ENCODE results near the gene IGDCC3.
A peak's percentile ranks its signal among the peaks of the same experiment; 100 is the strongest.

Gene IGDCC3

GRCh38 chr15:65386376-65386775 lies 8.6 kb upstream of the IGDCC3 start:
- no peak for DNase-seq

DNA sequence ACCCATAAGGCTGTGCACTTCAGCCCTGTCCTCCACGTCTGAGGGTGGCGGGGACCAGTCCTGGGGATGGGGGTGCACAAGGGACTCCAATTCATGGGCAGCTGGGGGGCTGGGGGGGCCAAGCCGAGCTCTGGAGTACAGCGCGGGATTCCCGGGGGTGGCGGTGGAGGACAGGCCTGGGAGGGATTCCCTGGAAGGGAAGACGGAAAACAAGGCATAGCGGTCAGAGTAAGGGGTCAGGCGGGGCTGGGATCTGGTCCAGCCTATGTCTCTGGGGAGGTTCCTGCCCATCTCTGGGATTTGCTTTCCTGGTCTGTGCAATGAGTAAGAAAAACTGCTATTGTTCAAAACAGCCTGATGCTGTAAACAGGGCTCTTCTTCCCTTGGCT lies 8.1 kb upstream of the IGDCC3 start:
- no peak for DNase-seq

GRCh38 chr15:65384895-65385869 lies 7.4 kb upstream of the IGDCC3 start:
- peak; percentile 83 for DNase-seq

DNA sequence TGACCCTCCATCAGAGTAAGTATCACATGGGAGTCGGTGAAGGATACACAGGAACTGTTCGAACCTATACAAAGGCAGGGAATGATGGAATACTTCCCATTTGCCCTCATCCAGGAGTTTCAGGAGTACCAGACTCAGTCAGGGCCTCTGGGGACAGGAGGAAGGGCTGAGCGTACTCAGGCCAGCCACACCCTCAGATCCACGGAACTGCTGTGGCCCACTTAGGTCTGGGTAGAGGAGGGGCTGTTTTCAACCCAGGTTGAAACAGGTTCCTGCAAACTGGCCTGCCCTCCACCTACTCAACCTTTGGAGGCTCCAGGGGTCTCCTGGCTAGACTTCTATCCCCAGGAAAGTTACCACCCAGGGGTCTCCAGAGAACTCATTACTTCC lies 6.7 kb upstream of the IGDCC3 start:
- DNase-seq: no peak

GRCh38 chr15:65383991-65384390 lies 6.2 kb upstream of the IGDCC3 start:
- DNase-seq: no peak

DNA sequence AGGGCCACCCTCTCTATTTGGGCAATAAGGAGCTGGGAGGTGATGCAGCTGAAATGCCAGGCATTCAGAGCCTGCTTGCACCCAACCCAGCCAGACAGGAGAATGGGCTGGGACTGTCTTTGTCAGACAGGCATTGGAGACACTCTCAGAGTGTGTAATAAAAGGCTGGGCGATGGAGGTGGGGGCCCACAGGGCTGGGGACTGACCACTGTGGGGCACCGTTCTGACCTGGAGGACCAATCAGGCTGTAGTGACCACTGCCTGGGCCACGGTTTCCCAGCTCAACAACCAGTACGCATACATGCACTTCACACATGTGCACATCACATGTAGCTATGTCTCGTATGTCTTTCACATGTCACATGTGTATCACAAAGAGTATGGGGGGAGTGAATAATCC lies 5.7 kb upstream of the IGDCC3 start:
- no peak for DNase-seq

DNA sequence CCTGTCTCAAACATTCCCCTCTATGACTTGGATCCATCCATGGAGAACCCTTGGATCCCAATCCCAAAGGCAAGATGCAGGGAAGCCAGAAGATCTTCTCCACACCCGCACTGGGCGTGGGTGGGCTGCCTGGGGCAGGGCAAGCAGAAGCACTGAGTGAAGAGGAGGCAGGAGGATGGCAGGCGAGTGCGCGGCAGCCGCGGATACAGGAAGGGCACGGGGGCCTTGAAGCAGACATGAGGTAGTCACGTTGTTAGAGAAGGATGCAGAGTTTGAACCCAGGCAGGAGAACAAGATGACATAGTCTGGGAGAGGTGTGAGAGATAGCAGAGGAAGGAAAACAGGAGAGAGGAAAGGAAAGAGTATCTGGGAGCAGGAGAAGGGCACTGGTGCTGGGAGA lies 5.1 kb upstream of the IGDCC3 start:
- no peak for DNase-seq

DNA sequence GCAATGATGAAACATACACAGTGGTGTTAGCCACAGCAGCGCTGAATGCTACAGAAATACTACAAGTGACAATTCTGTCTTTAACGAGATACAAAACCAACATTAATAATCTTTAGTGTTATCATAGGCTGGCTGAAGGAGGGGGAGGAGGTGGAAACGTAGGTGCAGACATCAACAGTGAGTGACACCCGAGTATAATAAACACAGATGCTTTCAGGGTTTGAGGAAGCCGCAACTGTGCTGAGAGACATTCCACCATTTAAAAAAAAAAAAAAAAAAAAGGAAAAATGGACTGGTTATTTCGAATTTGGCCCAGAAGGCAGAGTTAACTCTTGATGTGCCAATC lies 4.3 kb upstream of the IGDCC3 start:
- DNase-seq: no peak

GRCh38 chr15:65381445-65382145 lies 3.8 kb upstream of the IGDCC3 start:
- DNase-seq: no peak

DNA sequence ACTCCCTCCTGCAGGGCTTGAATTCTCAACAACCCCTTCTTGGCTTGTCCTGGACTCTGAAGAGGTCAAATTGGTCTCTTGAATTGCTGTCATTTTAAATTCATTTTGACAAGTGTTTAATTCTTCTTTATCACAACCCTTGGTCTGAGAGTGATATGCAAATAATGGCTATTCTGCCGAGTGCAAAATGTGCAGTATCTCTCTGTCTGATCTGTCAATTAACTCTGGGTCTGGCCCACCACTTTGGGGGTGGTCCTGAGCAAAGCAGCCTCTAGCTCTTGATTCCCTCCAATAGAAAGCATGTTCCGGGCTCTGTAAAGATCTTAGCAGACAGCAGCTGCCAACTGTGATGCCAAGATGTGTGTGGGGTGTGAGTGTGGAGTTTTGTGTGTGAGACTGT lies 2.2 kb upstream of the IGDCC3 start:
- no peak for DNase-seq

DNA sequence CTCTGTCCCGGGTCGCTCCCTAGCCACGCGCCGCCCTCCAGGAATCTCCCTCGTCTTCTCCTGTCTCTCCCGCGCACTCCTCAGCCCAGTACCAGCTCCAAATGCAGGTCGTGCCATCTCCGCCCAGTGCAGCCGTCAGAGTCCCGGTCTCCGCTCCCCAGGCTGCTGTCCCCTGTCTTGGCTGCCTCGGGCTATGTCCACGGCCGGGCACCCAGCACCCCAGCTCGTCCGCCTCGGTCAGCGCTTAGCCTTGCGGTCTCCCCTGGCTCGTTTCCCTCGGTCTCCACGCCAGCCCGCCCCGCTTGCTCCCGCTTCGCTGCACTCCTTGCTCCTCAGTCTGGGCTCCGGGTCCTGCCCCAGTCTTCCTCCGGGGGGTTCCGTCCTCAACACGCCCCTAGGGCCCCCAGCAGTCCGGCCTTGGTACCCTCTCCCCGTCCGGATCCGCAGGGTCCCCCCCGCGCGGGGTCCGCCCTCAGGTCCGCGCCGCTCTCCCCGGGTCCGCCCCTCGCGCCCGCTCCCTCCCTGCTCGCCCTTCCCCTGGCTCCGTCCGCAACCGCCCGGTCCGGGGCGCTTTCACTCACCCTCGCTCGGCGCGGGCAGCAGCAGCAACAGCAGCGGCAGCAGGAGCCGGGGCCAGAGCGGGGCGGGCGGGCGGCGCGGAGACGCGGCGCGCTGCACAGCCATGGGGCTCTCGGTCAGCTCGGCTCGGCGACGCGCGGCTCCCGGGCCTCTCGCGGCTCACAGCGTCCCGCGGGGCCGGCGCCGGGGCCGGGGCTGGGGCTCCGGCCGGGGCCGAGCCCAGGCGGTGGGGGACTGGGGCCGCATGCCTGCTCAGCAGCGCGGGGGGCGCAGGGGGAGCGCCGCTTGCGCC lies 462 bp downstream of the IGDCC3 start:
- no peak for DNase-seq

DNA sequence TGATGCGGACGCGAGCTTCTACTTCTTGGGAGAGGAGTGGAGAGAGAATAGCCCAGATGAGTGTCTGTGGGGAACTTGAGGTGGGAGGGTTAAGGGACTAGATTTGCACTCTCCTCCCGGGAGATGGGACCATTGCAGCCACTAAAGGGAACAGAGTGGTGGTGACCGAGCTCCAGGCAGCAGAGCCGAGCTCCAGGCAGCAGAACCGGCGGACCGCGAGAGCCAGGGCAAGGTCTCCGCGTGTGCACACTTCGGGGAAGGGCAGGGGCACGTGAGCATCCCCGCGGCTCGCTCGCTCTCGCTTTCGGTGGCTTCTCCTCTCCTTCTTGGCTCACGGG lies 1.1 kb downstream of the IGDCC3 start:
- no peak for DNase-seq

- peak; percentile 3 for DNase-seq
These were observed 1.8 kb downstream of the IGDCC3 start for GRCh38 chr15:65375871-65376607.

DNA sequence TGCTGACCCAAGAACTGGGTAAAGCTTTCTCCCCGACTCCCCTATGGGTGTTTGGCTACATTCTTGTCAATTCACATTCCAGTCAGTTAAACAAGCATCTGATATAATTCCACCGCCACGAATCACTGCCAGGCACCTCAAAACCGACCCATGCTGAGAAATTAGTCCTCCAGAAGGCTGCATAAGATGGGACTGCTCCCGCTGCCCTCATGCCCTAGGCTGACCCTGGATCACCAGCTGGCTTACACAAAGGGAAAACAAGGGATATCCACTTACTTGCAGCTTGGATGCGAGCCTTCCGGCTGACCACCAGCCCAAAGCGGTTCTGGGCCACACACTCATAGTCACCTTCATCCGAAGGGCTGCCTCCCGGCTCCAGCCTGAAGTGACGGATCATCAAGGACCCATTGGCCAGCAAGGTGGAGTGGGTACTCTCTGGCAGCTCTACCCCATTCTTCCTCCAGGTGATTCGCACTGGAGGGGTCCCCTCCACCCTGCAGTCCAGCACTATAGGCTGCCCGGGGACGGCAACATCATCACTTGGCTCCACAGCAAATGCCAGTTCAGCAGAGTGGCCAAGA lies 2.9 kb downstream of the IGDCC3 start:
- no peak for DNase-seq

GRCh38 chr15:65374334-65374733 lies 3.5 kb downstream of the IGDCC3 start:
- DNase-seq: no peak

DNA sequence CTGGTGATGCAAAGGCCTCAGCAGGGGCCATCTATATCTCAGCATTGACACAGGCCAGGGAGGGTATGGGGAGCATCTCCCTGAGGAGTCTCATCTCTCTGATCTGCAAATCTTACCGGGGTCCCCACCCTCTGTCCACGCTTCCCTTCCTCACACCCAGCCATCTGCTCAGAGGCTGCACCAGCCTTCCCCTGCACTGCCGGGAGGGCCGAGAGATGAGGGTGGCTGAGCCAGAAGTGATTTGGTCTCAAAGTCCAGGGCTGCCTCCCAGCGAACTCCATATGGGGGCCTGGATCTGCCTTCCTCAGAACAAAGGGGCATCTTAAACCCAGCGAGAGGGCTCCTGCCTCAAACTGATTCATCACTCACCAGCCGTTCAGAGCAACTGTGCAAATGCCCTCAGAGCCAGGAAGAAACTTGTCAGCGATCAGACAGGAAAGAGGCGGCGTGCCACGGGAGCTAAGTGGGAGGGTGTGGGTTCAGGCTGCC lies 4.6 kb downstream of the IGDCC3 start:
- no peak for DNase-seq

- no peak for DNase-seq
These were observed 5.1 kb downstream of the IGDCC3 start for GRCh38 chr15:65372787-65373067.

DNA sequence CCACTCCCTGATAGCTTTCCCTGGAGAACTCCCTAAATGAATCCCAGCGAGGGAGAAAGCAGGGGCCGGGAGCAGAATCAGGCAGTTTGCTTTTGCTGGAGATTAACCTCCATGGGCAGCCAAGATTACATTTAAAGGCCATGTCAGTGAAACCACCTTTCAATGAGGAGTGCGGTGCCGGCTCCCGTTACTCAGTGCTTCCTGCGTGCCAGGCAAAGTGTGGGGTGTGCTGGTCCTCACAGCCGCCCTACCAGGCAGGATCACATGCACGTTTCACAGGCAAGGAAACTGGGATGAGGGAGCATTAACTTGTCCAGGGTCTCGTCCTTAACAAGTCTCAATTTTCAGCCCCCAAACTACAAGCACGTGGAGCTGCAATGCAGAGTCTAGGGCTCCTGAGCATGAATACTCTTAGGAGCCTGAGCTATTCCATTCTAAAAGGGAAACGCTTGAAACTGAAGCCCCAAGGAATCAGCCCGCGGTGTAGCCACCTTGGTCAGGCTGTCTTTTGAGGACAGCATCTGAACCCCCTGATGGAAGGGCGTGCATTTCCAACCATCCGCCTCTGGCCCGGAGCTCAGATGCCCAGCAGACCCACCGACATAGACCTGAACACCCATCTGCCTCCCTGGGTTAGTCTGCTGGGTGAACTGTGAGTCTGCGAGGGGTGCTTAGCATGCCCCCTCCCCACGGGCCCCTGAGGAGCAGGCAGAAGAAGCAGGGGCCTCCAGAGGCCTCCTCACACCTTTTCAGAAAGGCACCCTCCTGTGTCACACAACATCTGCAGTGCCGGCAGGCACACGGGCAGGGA lies 5.6 kb downstream of the IGDCC3 start:
- no peak for DNase-seq

DNA sequence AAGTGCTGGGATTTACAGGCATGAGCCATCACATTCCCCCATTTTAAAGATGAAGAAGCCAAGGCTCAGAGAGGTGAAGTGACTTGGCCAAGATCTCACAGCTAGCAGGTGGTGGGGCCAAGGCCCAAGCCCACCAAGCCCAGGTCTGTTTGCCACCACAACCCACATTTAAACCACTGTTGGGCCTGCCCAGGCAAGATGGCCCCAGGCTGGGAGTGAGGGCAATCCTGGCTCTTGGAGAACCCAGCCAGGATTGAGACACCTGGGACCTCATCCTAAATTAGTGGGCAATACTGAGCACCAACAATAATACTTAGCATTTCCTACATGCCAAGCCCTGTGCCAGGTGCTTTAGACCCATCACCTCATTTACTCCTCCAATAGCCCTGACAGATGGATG lies 6.9 kb downstream of the IGDCC3 start:
- no peak for DNase-seq

- DNase-seq: no peak
These were observed 8.2 kb downstream of the IGDCC3 start for GRCh38 chr15:65369651-65370050.

DNA sequence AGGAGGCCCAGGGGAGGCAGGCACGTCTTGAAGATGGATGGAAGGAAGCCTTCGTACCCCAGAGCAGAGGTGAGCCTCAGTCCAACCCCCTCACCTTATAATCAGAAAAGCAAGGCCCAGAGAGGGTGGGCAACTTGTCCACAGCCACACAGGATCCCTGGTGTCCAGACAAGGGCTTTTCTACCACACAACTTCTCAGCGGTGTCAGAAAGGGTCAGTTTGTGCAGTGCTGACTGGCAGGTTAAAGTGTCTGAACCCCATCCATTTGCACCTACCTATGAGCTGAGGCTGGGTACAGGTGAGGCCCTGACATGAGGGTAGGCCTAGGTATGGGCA lies 8.6 kb downstream of the IGDCC3 start:
- DNase-seq: no peak
